ENCODE measurements around the gene BCHE.
A peak's percentile ranks its signal among the peaks of the same experiment; 100 is the strongest.
"Not testable (repeated sequence)": the region's sequence is repeated elsewhere in the genome, so short reads cannot be mapped to it uniquely, and the experiment has no call there.

The BCHE gene

DNA sequence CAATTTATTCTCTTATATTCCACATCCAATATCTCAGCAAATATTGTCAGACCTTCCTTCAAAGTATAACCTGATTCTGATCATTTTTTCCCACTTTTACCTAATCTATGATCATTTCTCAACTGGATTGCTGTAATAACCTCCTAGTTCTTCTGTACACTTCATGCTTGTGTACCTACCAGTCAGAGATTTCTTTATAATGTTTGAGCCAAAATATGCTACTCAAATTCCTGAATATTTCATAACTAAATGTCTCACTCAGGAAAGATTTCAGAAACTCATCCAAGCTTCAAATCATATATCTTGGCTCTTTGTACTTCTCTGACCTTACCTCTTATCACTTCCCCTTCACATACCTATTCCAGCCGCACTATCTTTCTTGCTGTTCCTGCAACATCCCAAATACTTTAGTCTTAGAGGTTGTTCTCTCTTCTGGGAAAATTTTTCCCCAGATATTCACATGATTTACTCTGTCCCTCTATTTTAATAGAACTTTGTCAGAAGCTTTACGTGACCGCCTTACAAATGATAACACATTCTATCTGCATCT, 20.0 kb downstream of the BCHE start:
- no peak for DNase-seq (ENCODE audit: low read depth, low spot score)

DNA sequence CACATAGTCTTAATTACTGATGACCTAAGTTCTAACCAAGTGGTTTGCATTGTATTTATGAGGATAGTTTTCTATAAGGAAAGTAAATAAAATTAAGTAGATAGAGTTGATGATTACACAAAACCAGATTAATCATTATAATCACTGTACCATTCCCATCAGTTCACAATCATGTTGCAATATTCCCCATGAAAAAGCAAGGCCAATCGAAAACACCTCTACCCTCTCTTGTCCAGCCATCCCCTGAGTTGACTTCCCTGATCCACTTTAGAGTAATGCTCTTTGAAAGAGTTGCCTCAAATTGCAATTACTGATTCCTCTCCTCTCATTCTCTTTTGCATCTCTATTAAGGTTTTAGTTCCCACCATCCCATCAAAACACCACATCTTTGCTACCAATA, 21.0 kb downstream of the BCHE start:
- no peak for DNase-seq (ENCODE audit: low read depth, low spot score)

DNA sequence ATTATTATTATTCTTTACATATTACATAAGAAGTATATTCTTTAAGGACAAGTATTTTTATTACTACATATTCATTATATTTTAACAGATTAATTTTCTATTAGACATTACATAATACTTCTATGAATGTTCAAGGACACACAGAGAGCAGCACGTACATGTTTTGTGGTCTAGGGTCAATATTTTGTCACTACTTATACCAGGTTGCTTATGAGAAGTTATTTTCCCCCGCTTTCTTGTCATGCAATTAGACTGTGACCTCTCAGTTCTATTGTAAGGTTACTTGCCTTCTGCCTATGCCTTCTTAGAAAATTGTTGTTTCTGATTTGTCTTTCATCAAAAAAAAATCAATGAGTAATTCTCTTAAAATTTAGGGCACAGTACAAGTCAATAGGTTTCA, 21.5 kb downstream of the BCHE start:
- DNase-seq (ENCODE audit: low read depth, low spot score), result no peak

DNA sequence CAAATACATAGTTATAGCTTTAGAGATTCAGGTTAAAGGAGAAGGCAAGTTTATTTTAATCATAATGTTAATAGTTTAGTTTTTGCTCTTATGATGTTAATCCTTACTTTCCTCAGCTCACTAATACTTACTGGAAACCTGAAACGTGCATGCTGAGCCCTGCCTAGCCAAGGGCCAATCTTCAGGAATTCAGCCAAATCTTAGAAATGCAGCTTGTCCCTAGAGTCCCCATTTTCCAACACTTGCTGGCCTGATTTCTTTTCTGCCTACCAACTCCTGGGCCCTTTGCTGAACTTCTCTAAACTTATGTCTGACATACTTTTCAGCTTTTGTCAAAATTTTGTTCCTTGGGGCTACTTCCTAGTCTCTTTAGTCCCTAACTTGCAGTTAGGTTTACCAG, 22.8 kb downstream of the BCHE start:
- no peak for DNase-seq (ENCODE audit: low read depth, low spot score)

DNA sequence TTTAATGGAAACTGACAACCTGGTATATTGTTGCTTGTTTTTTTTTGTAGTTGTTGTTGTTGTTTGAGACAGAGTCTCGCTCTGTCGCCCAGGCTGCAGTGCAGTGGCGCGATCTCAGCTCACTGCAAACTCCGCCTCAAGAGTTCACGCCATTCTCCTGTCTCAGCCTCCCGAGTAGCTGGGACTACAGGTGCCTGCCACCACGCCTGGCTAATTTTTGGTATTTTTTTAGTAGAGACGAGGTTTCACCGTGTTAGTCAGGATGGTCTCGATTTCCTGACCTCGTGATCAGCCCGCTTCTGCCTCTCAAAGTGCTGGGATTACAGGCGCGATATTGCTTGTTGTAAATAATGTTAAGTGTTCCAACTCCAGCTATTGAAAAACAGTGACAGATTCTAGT, 29.3 kb downstream of the BCHE start:
- DNase-seq (ENCODE audit: low read depth, low spot score), result not testable (repeated sequence)

DNA sequence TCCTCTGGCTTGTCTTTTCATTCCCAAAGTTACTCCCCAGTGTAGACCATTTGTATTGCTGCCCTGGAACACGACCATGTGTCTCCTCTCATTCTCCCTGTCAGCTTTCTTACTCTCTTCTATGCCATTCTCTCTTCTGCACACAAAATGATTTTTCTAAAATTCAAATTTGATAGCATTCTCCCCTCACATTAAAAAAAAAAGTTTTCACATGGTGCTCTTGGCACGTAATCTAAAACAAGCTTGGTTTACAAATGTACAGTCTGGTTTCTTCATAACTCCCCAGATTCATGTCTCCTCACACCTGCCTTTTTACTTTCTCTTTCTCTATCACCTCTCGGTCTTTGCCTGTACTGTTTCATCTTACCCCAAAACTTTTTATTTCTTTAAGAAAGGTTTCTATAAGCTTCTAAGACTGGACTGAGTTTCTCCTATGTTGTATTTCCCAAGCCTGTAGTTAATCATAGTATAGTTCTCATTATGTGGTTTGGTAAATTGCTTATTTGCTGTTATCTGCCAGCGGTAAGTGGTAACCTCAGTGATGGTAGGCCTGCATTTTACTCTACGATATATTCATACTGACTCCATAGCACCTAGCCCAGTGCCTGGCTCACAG, 31.2 kb downstream of the BCHE start:
- DNase-seq (ENCODE audit: low read depth, low spot score), result no peak

DNA sequence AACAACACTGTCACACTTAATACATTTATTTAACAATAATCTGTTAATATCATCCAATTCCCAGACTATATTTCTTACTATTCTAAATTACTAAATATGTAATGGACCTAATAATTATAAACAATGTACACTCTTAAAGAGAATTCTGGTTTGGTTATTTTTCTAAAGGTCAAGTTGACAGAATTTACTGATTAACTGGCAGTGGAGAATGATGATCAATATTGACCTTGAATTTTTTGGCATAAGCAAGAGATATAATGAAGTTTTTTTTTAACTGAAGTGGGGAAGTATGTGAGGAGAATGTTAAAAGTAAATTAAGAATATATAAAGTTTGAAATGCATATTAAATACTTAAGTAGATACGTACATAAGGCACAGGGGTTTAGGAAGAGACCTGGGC, 33.8 kb downstream of the BCHE start:
- DNase-seq (ENCODE audit: low read depth, low spot score), result no peak

DNA sequence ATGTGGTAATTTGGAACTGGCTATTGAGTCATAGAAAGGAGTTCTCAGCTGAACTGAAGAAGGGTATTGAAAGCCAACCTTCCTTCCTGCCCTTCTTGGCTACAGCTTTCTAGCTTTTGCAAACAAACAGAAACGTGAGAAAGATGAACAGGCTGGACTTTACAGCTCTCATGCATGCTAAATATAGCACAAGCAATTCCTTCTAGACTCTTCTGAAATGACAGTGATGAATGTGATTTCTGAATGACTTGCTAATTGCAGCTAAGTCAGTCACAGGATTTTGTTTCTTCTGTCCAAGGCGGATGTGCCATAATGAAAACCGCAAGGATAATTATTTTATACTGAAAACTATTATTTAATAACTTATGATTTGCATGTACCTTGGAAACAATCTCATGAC, 36.3 kb downstream of the BCHE start:
- DNase-seq (ENCODE audit: low read depth, low spot score), result no peak

DNA sequence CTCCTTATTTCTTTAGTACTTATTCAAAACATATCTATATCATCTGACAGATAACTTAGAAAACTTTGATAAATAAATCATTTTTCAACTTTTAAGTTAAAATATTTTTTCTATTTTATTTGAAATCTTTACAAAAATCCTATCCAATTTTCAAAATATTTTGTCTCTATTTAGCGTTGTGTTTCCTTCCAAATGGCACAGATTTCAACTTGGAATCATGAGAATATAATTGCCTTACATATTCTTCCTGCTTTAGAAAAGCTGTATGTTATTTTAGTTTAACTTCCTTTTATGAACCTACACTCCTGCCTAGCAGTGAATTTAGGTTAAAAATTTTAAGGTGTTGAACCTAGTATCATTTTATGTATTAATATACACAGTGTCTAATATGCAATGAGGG, 38.2 kb downstream of the BCHE start:
- no peak for DNase-seq (ENCODE audit: low read depth, low spot score)

DNA sequence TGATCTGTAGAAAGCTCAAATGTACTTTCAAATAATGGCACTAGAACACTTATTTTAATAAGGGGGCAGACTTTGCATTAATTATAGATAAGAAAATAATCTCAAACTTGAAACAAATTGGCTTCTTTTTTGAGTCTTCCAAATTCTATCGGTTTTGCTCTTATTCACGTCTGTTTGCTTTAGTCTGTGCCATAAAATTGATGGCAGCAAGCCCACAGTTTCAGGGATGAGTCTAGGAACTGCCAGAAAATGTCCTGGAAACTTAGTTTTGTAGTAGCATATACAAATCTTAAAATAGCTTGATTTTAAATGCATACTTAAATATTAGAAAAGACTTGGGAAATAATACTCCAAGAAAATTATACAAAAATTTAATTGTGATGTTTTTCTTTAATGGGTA, 39.7 kb downstream of the BCHE start:
- DNase-seq (ENCODE audit: low read depth, low spot score), result no peak

DNA sequence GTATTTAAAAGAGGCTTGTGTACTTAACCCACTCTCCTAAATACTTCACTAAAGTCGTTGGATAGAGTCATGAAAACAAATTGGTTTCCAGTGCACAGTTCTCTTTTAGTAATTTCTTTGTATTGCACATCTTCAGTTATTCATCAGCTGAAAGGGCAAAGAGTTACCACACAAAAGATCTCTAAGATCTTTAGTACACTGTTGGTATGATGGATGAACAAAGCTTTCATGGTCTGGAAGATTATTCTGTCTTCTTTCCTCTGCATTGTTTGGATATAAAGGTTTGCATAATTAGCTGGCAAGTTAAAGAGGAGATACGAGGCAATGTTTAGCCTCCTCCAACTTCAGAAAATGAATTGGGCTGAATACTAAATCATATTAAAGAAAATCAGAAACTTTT, 40.5 kb downstream of the BCHE start:
- DNase-seq (ENCODE audit: low read depth, low spot score), result no peak

DNA sequence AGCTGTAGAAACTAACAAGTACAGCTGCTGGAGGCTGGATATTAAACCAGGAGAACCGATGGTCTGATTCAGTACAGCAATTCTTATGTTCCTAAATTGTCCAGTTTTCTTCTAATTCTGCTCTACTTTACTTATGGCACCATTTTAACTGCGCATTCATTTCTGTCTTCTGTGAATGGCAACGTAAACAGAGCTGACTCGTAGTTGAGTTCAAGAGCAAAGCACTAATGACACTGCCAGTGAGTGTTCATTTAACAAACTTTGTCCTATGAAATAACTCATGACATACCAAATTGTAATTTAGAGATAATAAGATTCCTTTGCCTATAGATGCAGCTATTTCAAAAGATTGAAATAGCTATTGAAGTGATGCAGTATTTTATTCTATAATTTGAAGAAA, 48.7 kb downstream of the BCHE start:
- DNase-seq (ENCODE audit: low read depth, low spot score), result no peak

DNA sequence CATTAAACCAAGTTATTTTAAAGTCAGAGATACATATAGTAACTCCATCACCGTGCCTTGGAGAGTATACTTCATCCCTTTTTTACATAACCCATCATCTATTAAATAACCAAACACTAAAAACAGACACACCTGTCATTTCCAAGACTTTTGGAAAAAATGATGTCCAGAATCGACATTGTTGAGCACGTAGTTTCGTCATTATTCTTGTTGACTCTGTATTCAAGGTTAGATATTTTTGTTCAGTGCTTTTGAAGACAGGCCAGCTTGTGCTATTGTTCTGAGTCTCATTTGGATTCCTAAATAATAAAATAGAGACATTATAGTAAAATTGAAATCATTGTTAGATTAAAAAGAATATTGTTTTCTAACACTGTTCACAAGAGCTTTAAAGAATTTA, 51.2 kb downstream of the BCHE start:
- DNase-seq (ENCODE audit: low read depth, low spot score), result no peak

DNA sequence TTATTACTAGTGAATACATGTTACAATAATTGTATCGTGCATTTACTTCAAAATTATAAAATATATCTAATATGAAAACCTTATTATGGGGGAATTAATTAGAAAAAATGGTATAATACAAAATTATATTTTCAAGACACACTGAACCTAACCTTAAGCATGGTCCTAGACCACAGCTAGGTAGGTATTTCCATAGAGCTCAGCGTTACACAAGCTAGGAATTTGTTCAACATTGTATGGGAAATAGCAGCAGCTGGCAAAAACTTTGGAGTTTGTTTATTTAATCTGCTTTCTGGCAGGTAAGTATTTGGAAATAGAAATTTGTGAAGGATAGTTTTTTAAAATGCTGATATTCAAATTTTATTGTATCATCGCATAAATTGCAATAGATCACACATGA, 52.9 kb downstream of the BCHE start:
- no peak for DNase-seq (ENCODE audit: low read depth, low spot score)

DNA sequence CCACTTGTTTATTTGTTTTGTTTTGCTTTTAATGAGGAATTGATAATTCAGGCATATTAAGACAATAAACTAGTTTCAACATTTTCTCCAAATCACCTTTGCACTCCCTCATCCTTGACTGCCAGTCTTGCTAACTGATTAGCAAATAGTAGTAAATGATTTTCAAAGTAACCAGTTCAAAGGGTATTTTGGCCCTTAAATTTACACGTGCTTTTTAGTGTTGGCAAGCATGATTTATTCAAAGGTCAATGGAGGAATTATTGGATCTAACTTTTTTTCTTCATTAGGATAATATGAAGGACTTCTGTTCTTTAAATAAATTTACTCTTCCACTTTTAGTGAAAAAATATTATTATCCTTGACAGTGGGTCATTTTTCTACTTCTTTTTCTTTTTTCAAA, 53.8 kb downstream of the BCHE start:
- DNase-seq (ENCODE audit: low read depth, low spot score), result no peak

DNA sequence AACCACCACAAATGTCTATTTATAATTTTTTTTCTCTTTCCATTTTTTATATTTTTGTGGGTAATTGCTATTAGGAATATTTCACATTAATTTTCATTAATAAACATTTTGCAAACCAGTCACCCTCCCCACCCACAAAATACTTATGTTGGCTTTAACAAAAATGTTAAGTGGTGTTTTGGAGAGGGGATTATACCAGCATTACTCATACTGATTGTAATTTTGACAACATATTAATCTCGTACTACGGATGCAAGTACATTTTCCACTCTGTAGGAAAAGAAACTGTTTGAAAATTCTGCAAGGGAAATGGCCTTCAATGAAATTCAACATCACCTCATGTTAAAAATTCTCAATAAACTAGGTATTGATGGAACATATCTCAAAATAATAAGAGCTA, 58.3 kb downstream of the BCHE start:
- no peak for DNase-seq (ENCODE audit: low read depth, low spot score)

DNA sequence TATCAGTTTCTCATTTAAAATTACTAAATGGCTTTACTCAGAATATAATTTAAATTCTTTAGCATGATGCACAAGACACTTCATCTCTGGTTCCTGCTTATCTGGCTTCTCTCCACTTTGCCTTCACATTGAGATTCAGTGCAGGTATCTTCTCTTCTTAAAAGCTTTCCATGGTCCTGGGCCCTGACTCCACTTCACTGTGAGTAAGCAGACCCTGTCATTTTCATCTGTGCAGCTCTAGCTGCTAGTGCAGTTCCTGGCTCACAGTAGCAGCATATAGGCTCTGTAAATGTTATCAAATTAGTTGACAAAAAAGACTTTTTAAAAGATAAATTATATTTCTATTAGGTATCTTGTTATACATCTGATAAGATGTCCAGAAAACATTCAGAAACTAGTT, 58.8 kb downstream of the BCHE start:
- no peak for DNase-seq (ENCODE audit: low read depth, low spot score)

DNA sequence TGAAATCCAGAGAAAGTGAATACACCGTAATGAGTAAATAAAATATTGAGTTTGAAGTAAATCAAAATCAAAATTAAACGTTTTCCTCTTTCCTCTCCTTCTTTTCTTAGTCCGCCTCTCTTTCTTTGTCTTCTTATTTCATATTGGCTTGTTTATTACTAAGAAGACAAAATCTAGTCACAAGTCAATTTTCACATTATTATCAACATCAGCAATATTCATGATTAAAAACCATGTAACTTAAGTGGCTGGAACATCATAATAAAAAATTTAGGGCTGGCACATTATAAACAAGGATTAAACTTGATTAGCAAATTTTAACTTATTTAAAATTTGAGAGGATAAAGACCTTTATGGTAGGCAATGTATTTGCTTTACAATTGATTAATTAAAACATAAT, 61.4 kb downstream of the BCHE start:
- no peak for DNase-seq (ENCODE audit: low read depth, low spot score)

DNA sequence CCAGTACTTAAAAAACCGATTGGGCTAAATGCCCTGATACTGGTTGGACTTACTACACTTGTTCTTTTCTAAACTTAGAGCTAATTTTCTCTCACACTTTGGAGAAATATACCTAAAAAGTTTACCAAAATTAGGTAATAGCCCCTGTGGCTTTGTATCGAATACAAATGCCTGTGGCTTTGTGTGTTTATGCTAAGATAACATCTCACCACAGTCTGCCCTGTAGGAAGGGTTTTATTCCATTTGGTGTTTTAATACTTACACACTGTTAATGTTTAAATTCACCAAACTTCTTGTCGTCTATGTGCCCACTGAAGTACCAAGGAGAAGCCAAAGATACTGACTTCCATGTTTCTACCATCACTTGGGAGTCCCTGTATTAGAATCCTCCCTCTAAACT, 66.4 kb downstream of the BCHE start:
- DNase-seq (ENCODE audit: low read depth, low spot score), result peak; percentile 53

DNA sequence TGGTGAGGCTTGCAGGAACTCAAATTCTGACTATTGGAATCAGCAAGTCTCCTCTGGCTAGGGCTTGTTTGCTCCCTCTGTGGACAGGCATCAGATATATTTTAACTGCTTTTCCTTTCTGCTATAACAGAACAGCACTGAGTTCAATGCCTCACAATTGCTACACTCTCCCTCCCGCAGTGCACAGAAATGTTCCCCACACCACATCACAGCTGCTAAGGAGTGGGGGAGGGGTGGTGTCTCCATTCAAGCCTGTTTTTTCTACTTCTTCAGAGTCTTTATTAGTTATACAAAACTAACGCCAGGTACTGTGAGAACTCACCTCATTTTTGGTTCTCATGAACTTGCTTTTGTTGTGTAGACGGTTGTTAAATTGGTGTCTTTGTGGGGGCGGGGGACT, 68.5 kb downstream of the BCHE start:
- DNase-seq (ENCODE audit: low read depth, low spot score), result no peak

DNA sequence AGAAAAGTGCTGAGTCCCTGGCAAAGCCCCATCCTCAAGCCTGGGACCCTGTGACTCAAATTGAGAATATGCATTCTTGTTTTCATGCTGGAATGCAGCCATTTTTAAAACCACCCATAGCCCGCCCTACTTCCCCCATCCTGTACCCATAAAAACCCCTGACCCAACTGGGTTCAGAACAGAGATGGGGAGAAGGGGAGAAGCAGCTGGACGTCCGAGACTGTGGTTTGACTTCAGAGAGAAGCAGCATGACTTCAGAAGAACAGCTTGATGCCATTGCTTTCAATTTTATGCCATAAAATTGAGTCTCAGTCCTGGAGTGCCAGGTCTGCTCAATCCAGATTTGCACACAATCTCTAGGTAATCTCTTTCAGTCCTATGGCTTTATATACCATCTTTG, 78.2 kb downstream of the BCHE start:
- no peak for DNase-seq (ENCODE audit: low read depth, low spot score)

DNA sequence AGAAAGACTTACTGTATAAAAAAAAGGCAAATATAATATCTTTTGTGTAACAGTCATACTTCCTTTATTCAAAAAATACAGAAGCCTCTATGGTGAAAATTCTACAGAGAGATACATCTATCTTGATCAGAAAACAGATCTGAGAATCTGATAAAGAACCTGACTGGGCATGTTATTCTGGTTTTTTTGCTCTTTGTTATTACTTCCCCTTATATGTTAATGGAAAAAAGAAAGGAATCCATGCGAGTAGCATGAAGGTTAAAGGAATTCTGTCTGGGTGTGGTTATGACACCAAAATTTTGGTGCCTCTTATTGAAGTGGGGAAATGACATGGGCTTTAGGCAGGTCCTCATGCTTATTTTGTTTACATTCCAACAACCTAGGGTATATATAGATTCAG, 81.7 kb downstream of the BCHE start:
- DNase-seq (ENCODE audit: low read depth, low spot score), result no peak

DNA sequence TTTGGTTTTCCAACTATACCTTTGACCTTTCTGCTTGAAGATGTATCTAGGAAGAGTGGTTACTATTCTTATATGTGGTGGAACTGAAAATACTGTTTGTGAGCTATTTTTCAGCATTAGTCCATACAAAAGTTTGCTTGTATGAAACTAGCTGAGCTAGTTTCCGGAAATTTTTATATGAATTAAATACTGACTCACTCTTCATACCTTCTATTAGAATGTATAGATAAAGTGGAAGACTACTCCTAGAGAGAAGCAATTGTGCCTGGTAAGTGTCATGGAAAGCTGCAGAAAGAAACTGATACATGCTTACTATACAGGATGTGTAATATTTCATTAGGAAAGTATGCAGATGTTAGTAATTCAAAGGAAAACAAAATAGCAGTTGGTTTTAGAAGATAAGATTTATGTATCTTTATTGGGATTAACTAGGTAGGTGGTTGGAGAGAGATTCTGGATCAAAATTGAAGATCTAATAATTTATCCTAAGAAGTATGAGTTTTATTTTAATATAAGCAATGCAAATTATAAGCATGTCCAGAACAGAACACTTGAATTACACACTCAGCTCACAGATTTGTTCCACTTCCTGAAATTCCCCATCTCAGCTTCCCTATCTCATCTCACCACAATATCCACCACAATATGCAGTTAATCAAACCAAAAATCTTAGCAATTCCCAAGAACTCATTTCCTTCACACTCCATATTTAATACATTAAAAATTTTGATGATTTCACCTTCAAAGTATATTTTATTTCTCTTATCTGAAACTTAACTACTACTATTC, 82.8 kb downstream of the BCHE start:
- no peak for DNase-seq (ENCODE audit: low read depth, low spot score)
